ENCODE results near the gene STK36.

STK36 gene

DNA sequence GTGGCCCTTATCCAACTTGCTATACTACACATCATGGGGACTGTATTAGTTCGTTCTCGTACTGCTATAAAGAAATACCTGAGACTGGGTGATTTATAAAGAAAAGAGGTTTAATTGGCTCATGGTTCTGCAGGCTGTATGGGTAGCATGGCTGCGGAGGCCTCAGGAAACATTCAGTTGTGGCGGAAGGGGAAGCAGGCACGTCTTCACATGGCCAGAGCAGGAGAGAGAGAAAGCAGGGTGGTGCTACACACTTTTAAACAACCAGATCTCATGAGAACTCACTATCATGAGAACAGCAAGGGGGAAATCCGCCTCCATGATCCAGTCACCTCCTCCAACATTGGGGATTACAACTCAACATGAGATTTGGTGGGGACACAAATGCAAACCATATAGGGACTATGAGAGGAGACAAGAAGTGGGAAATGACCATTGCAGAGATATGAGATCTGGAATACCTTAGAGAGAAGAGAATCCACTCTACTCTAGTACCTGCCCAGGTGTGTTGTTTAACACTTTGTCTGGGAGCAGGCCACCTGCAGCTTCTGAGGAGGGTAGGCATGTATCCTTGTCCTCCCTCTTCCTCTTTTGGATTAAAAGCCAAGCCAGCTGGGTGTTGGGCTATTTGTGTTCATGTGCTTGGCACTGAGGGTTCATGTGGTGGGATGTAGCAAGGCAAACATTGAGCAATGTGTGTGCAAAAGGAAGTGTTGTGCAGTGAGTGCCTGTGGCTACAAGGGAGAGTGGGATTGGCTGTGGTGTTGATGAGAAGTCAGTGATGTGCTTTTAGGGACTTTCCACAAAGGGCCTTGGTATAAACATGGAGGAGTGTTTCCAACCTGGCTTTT, 61.5 kb downstream of the STK36 start:
- TF ChIP-seq, protein P1, sequence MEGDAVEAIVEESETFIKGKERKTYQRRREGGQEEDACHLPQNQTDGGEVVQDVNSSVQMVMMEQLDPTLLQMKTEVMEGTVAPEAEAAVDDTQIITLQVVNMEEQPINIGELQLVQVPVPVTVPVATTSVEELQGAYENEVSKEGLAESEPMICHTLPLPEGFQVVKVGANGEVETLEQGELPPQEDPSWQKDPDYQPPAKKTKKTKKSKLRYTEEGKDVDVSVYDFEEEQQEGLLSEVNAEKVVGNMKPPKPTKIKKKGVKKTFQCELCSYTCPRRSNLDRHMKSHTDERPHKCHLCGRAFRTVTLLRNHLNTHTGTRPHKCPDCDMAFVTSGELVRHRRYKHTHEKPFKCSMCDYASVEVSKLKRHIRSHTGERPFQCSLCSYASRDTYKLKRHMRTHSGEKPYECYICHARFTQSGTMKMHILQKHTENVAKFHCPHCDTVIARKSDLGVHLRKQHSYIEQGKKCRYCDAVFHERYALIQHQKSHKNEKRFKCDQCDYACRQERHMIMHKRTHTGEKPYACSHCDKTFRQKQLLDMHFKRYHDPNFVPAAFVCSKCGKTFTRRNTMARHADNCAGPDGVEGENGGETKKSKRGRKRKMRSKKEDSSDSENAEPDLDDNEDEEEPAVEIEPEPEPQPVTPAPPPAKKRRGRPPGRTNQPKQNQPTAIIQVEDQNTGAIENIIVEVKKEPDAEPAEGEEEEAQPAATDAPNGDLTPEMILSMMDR (IDR thresholded peaks at IDR 0.05; ENCODE audit: poor library complexity, severe bottlenecking): no peak
- Histone ChIP-seq H3K4me3 (ENCODE audit: severe bottlenecking) (no peak overlapping the region), H3K27me3 (ENCODE audit: insufficient read depth, poor library complexity, severe bottlenecking) (no peaks in the 10 kb centered on the region), H3K9me3 (ENCODE audit: severe bottlenecking) (no peaks in the 10 kb centered on the region), H3K27ac (ENCODE audit: poor library complexity, severe bottlenecking) (no peak overlapping the region), H3K4me1 (ENCODE audit: insufficient read depth, poor library complexity, severe bottlenecking) (peaks cover 21% of the 10 kb centered on the region), H3K36me3 (ENCODE audit: low read depth) (peaks cover 21% of the 10 kb centered on the region; the same call in 1 of the 2 replicates)
- no peak for DNase-seq (ENCODE audit: low spot score)
- ATAC-seq (ENCODE audit: low read depth): no peak

DNA sequence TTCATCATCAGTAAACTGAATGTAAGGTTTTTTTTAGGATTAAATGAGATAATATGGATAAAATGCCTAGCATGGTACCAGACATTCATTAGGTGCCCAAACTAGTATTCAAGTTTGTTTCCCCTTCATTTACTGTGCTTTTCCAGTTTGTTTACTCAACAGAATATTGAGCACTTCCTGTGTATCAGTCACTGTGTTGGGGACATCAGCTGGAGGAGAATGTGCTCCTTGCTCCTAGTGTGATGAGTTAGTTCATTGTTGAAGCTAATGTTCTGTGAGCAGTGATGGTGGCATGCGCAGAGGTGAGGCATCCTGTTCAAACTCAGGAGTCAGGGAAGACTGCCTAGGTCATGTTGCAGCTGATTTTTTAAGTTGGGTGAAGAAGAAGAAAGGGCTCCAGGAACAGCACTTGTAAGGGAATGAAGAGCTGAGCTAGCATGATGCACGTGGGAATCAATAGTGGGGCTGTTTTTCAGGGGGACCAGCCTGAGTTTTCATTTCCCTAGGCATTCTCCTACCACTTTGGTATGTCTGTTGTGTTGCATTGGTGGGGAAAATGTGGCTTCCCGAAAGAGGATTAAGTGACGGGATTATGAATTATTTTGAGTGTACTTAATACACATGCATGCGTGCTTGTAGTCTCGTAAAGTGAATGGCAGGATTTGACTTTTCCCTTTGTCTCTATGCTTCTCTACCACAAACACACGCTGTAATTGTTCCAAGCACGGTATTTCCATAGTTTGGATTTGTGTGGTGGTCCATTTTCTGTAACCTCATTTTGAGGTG, 62.5 kb downstream of the STK36 start:
- H3K9me3 ChIP-seq (ENCODE audit: severe bottlenecking): no peaks in the 10 kb centered on the region
- H3K4me3 ChIP-seq (ENCODE audit: severe bottlenecking): no peak overlapping the region
- peaks cover 21% of the 10 kb centered on the region for H3K4me1 ChIP-seq (ENCODE audit: insufficient read depth, poor library complexity, severe bottlenecking)
- no peak overlapping the region for H3K27ac ChIP-seq (ENCODE audit: poor library complexity, severe bottlenecking)
- TF ChIP-seq, protein P1 (IDR thresholded peaks at IDR 0.05; ENCODE audit: poor library complexity, severe bottlenecking): no peak
- DNase-seq (ENCODE audit: low spot score) (no peak), ATAC-seq (ENCODE audit: low read depth) (no peak)
- no peaks in the 10 kb centered on the region for H3K27me3 ChIP-seq (ENCODE audit: insufficient read depth, poor library complexity, severe bottlenecking)
- H3K36me3 ChIP-seq (ENCODE audit: low read depth): peaks cover 27% of the 10 kb centered on the region

- DNase-seq (ENCODE audit: low spot score) (no peak), ATAC-seq (ENCODE audit: low read depth) (no peak)
- Histone ChIP-seq H3K4me3 (ENCODE audit: severe bottlenecking) (no peak overlapping the region), H3K27me3 (ENCODE audit: insufficient read depth, poor library complexity, severe bottlenecking) (no peaks in the 10 kb centered on the region), H3K4me1 (ENCODE audit: insufficient read depth, poor library complexity, severe bottlenecking) (peaks cover 17% of the 10 kb centered on the region), H3K9me3 (ENCODE audit: severe bottlenecking) (no peaks in the 10 kb centered on the region), H3K27ac (ENCODE audit: poor library complexity, severe bottlenecking) (no peak overlapping the region), H3K36me3 (ENCODE audit: low read depth) (peaks cover 44% of the 10 kb centered on the region)
- TF ChIP-seq, protein P1 (IDR thresholded peaks at IDR 0.05; ENCODE audit: poor library complexity, severe bottlenecking): no peak
Observed at GRCh38 chr2:218736531-218736930, 64.6 kb downstream of the STK36 start.

GRCh38 chr2:218743068-218743467, 71.2 kb downstream of the STK36 start:
- no peaks in the 10 kb centered on the region for H3K9me3 ChIP-seq (ENCODE audit: severe bottlenecking)
- TF ChIP-seq, protein P1 (IDR thresholded peaks at IDR 0.05; ENCODE audit: poor library complexity, severe bottlenecking): no peak
- H3K27me3 ChIP-seq (ENCODE audit: insufficient read depth, poor library complexity, severe bottlenecking): no peaks in the 10 kb centered on the region
- H3K27ac ChIP-seq (ENCODE audit: poor library complexity, severe bottlenecking): no peak overlapping the region
- DNase-seq (ENCODE audit: low spot score) (no peak), ATAC-seq (ENCODE audit: low read depth) (no peak)
- H3K4me3 ChIP-seq (ENCODE audit: severe bottlenecking): no peak overlapping the region
- H3K36me3 ChIP-seq (ENCODE audit: low read depth): peaks cover 87% of the 10 kb centered on the region
- no peaks in the 10 kb centered on the region for H3K4me1 ChIP-seq (ENCODE audit: insufficient read depth, poor library complexity, severe bottlenecking)

Data from RWPE2 (cell line).